Smooth muscle cell (in vitro differentiated cells): ENCODE results near the gene DBNL. TPM values are rescaled to one million over a fixed set of nuclear protein-coding genes. Genes with fewer than 3 reads are reported as not detected.
"Not testable (repeated sequence)": the region's sequence is repeated elsewhere in the genome, so short reads cannot be mapped to it uniquely, and the experiment has no call there.

Experiments
- DNase-seq: peaks from one replicate; lab custom pipeline; 2025; ENCODE audit not compliant: unreplicated experiment; lab: John Stamatoyannopoulos, UW
- H2AFZ ChIP-seq: fragments of 200-600 bp; sonication (generic); 2 replicates; pipeline ENCODE4 v1.6.0; 2016; ENCODE audit warnings: antibody characterized with exemption, low read depth, mild to moderate bottlenecking
- H3F3A ChIP-seq: fragments of 200-600 bp; sonication (generic); 2 replicates; pipeline ENCODE4 v1.6.0; 2017; ENCODE audit warnings: antibody characterized with exemption, low read depth
- H3K27ac ChIP-seq: fragments of 200-600 bp; sonication (generic); 2 replicates; pipeline ENCODE4 v1.5.1; 2016; ENCODE audit warnings: low read depth, mild to moderate bottlenecking
- H3K27me3 ChIP-seq: fragments of 200-600 bp; sonication (generic); 2 replicates; pipeline ENCODE4 v1.6.1; 2016; ENCODE audit warnings: low read depth, mild to moderate bottlenecking
- H3K36me3 ChIP-seq: fragments of 200-600 bp; sonication (generic); 2 replicates; pipeline ENCODE4 v1.5.1; 2016; ENCODE audit warnings: low read depth
- H3K4me1 ChIP-seq: fragments of 200-600 bp; sonication (generic); 2 replicates; pipeline ENCODE4 v1.5.1; 2016; ENCODE audit warnings: low read depth
- H3K4me2 ChIP-seq: fragments of 200-600 bp; sonication (generic); 2 replicates; pipeline ENCODE4 v1.6.0; 2016; ENCODE audit warnings: mild to moderate bottlenecking
- H3K4me3 ChIP-seq: fragments of 200-600 bp; sonication (generic); 2 replicates; pipeline ENCODE4 v1.5.1; 2016; ENCODE audit warnings: mild to moderate bottlenecking
- H3K79me2 ChIP-seq: fragments of 200-600 bp; sonication (generic); 2 replicates; pipeline ENCODE4 v1.6.0; 2016; ENCODE audit warnings: low read depth, mild to moderate bottlenecking
- H3K9ac ChIP-seq: fragments of 200-600 bp; sonication (generic); 2 replicates; pipeline ENCODE4 v1.6.0; 2016; ENCODE audit warnings: low read depth
- H3K9me3 ChIP-seq: fragments of 200-600 bp; sonication (generic); replicated peaks from 2 replicates; pipeline ENCODE4 v1.5.1; 2016; ENCODE audit warnings: low read depth
- H4K20me1 ChIP-seq: fragments of 200-600 bp; sonication (generic); 2 replicates; pipeline ENCODE4 v1.6.0; 2016; ENCODE audit warnings: low read depth
- WGBS: methylation state at CpG from one replicate; pipeline ENCODE4 v1.1.7; 2016; ENCODE audit warnings: low lambda C conversion rate; 5-methylcytosine and 5-hydroxymethylcytosine counted together
- polyA plus RNA-seq: library from polyadenylated mRNA; unstranded; fragments of >200 nt; fragmentation: Nextera tagmentation; extraction: Ambion mirVana; gene quantifications from 2 replicates; pipeline ENCODE4 v1.2.1, GENCODE V29; 2016
- total RNA-seq: library from RNA; depleted of rRNA; stranded (reverse); fragments of >200 nt; gene quantifications from 2 replicates; pipeline ENCODE4 v1.2.3, GENCODE V29; 2014
- TF ChIP-seq, protein P1 (sequence below): fragments of 200-600 bp; sonication (generic); IDR thresholded peaks from 2 replicates; pipeline ENCODE4 v1.5.1; 2017; ENCODE audit warnings: borderline replicate concordance, mild to moderate bottlenecking, antibody characterized with exemption; ENCODE audit not compliant: insufficient read depth, poor library complexity, severe bottlenecking

The DBNL gene
- total and polyA plus RNA-seq, 2 experiments from 2014 or later: 55.1 to 98.4 TPM

DNA sequence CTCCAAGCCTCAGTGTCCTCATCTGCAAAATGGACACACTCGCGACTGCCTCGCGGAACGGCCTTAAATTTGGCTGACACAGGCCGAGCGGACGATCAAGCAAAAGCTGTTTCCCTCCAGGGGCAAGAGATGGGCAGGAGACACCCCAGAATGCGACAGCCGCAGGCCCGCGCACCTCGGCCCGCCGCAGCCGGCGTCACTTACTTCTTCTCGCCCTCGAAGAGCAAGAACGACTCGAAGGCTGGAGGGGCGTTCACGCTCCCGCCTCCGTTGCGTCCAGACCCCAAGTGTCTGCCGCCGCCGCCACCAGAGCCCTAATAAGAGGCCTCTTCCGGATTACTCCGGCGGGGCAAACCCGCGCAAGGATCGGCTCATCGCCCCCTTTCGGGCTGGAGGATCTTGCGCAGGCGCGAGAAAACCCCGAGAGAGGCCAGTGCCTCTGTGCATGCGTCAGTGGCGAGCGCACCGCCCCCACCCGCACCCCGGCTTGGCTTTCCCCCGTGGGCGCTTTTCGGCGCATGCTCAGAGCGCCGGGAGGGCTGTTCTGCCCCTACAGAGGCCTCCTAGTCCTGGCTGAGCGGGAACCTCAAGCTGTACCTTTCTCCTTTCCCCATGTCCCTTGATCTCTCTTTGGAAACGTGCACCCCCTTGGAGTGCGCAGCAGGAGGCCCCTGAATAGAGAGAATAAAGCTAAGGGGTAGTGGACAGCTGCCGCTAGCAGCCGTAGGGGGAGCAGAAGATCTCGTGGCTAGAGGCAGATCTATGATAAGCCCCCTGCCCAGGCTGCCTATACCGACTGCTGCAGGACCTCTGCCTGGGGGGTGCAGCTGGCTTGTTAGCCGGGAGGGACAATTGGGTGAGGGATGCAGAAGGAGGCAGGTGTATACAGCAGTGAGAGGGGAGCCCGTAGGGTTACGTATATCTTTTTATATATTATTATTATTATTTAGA, 25.4 kb upstream of the DBNL start:
- Histone ChIP-seq H3K4me2 (peak overlapping the region; percentile 87), H3K4me3 (peak overlapping the region; percentile 93), H3K79me2 (peaks cover 13% of the 10 kb centered on the region), H3K27ac (peak overlapping the region; percentile 52), H3K9ac (peak overlapping the region; percentile 88)
- peak; percentile 94 for DNase-seq
- H2AFZ ChIP-seq, H3K36me3 ChIP-seq, H4K20me1 ChIP-seq, H3K9me3 ChIP-seq, H3K27me3 ChIP-seq, H3F3A ChIP-seq, H3K4me1 ChIP-seq: not testable (repeated sequence)
- 2% methylated on average over 59 of the region's 63 CpGs for WGBS
- TF ChIP-seq, protein P1, sequence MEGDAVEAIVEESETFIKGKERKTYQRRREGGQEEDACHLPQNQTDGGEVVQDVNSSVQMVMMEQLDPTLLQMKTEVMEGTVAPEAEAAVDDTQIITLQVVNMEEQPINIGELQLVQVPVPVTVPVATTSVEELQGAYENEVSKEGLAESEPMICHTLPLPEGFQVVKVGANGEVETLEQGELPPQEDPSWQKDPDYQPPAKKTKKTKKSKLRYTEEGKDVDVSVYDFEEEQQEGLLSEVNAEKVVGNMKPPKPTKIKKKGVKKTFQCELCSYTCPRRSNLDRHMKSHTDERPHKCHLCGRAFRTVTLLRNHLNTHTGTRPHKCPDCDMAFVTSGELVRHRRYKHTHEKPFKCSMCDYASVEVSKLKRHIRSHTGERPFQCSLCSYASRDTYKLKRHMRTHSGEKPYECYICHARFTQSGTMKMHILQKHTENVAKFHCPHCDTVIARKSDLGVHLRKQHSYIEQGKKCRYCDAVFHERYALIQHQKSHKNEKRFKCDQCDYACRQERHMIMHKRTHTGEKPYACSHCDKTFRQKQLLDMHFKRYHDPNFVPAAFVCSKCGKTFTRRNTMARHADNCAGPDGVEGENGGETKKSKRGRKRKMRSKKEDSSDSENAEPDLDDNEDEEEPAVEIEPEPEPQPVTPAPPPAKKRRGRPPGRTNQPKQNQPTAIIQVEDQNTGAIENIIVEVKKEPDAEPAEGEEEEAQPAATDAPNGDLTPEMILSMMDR: peak; percentile 65

DNA sequence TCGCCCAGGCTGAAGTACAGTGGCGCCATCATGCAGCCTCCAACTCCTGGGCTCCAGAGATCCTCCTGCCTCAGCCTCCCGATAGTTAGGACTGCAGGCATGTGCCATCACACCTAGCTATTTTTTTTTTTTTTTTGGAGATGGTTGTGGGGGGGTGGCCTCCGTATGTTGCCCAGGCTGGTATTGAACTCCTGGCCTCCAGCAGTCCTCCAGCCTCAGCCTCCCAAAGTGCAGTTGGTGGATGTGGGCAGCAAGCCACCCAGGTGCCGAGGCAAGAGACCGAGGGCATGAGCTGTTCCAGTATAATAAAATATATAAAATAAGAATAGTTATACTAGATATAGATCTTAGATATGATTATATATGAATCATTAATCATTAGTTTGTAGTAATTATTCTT, 24.7 kb upstream of the DBNL start:
- not testable (repeated sequence) for H3K27ac ChIP-seq, H3K9ac ChIP-seq, H2AFZ ChIP-seq, H3K27me3 ChIP-seq, H3F3A ChIP-seq, H3K9me3 ChIP-seq, DNase-seq, H4K20me1 ChIP-seq, H3K4me2 ChIP-seq, H3K36me3 ChIP-seq, H3K4me3 ChIP-seq, H3K4me1 ChIP-seq
- 97% methylated on average over 6 of the region's 6 CpGs for WGBS
- H3K79me2 ChIP-seq: peaks cover 13% of the 10 kb centered on the region

DNA sequence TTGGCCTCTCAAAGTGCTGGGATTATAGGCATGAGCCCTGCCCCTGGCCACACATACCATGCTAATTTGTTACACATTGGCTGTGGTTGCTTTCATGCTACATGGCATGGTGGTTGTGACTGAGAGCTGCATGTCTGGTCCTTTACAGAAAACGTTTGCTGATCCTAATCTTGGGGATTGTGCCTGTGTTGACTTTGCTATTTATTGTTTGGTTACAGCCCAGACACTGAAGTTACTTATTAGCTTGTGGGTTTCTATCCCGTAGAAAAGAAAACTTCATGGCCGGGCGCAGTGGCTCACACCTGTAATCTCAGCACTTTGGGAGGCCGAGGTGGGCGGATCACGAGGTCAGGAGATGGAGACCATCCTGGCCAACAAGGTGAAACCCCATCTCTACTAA, 22.4 kb upstream of the DBNL start:
- H3K9me3 ChIP-seq, H3K27ac ChIP-seq, DNase-seq, H3K27me3 ChIP-seq, H3K9ac ChIP-seq, H2AFZ ChIP-seq, H4K20me1 ChIP-seq, H3K4me2 ChIP-seq, H3K4me3 ChIP-seq, H3K36me3 ChIP-seq, H3F3A ChIP-seq, H3K4me1 ChIP-seq: not testable (repeated sequence)
- WGBS: 82% methylated on average over 7 of the region's 7 CpGs
- peaks cover 13% of the 10 kb centered on the region for H3K79me2 ChIP-seq

DNA sequence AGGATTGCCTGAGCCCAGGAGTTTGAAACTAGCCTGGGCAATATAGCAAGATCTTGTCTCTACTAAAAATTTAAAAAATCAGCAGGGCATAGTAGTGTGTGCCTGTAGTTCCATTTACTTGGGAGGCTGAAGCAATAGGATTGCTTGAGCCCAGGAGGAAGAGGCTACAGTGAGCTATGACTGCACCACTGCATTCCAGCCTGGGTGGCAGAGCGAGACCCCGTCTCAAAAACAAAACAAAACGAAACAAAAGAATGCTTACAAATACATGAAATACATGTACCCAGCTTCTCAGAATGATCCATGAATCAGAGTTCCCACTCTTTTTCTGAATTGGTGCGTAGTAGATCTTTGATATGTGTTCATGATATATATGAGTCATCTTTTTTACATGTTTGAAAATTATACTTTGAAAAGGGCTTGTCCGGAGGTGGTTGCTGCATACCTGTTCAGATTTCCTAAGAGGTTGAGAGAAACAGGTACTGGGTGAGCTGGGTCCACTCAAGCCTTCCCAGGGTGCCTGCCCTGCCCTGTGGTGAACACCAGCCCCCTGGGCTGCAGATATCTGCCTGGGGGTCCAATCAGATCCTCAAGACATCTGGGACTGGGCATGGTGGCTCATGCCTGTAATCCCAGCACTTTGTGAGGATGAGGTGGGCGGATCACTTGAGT, 21.6 kb upstream of the DBNL start:
- DNase-seq, H3K4me2 ChIP-seq, H3K9me3 ChIP-seq, H3K36me3 ChIP-seq, H2AFZ ChIP-seq, H3F3A ChIP-seq, H3K4me3 ChIP-seq, H4K20me1 ChIP-seq, H3K27ac ChIP-seq, H3K9ac ChIP-seq, H3K4me1 ChIP-seq, H3K27me3 ChIP-seq: not testable (repeated sequence)
- 79% methylated on average over 6 of the region's 6 CpGs for WGBS
- peaks cover 10% of the 10 kb centered on the region for H3K79me2 ChIP-seq

DNA sequence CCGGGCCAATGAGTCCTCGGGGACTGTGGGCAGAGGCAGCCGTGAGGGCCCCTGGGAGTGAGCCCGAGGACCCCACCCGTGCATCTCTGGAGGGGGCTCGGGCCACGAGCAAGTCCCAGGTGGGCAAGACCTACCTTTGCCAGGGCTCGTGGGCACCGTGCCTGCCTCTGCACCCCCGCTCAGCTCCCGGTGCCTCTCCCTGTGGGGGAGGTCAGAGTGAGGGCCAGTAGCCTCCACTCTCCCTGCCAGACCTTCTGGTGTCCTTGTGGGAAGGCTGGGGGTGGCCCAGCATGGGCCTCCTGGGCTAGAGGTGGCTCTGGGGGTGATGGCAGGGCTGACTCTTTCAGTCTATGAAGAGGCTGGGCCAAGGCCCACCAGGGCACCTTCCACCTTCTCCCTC, 15.1 kb upstream of the DBNL start:
- not testable (repeated sequence) for H3K4me2 ChIP-seq, H3K4me1 ChIP-seq, H3K4me3 ChIP-seq, H3F3A ChIP-seq, H4K20me1 ChIP-seq, H2AFZ ChIP-seq, H3K36me3 ChIP-seq, H3K9ac ChIP-seq, H3K27ac ChIP-seq, H3K9me3 ChIP-seq, H3K27me3 ChIP-seq, H3K79me2 ChIP-seq, DNase-seq
- WGBS: 88% methylated on average over 4 of the region's 11 CpGs

DNA sequence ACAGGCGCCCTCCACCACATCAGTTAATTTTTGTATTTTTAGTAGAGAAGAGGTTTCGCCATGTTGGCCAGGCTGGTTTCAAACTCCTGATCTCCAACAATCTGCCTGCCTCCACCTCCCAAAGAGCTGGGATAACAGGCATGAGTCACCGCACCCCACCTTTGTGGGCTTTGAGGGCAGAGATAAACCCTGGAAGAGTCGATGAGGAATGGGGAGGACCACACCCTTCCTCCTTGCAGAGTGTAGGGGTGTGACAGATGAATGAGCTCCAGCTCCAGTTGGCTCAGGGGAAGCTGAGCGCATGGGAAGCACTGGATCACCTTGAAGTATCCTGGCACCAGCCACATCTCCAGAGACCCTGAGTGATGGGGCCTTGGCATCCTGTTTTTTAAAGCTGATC, 14.5 kb upstream of the DBNL start:
- H3K27ac ChIP-seq, H3K4me3 ChIP-seq, DNase-seq, H3K27me3 ChIP-seq, H3K4me1 ChIP-seq, H4K20me1 ChIP-seq, H3K4me2 ChIP-seq, H3K9me3 ChIP-seq, H2AFZ ChIP-seq, H3F3A ChIP-seq, H3K79me2 ChIP-seq, H3K9ac ChIP-seq, H3K36me3 ChIP-seq: not testable (repeated sequence)
- 92% methylated on average over 5 of the region's 5 CpGs for WGBS

DNA sequence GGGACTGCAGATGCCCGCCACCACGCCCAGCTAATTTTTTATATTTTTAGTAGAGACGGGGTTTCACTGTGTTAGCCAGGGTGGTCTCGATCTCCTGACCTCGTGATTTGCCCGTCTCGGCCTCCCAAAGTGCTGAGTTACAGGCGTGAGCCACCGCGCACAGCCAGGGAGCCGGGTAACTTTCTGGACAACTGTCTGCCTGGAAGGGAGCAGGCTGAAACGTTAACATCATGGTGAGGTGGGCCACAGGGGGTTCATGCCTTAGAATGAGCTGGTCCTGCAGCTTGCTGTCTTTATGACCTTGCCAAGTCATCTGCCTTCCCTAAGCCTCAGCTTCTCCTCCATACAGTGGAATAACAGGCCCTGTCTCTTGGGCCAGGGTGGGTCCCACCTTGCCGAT, 13.2 kb upstream of the DBNL start:
- H3K4me1 ChIP-seq, H3K27me3 ChIP-seq, H3K9me3 ChIP-seq, H4K20me1 ChIP-seq, H3K9ac ChIP-seq, DNase-seq, H2AFZ ChIP-seq, H3K79me2 ChIP-seq, H3K4me3 ChIP-seq, H3K36me3 ChIP-seq, H3F3A ChIP-seq, H3K27ac ChIP-seq, H3K4me2 ChIP-seq: not testable (repeated sequence)
- WGBS: 89% methylated on average over 12 of the region's 13 CpGs
